ENCODE measurements around the gene IGLON5. TPM values are rescaled to one million over a fixed set of nuclear protein-coding genes. Genes with fewer than 3 reads are reported as not detected.
A peak's percentile ranks its signal among the peaks of the same experiment; 100 is the strongest.

The IGLON5 gene
- total RNA-seq, 1 donor: not detected

DNA sequence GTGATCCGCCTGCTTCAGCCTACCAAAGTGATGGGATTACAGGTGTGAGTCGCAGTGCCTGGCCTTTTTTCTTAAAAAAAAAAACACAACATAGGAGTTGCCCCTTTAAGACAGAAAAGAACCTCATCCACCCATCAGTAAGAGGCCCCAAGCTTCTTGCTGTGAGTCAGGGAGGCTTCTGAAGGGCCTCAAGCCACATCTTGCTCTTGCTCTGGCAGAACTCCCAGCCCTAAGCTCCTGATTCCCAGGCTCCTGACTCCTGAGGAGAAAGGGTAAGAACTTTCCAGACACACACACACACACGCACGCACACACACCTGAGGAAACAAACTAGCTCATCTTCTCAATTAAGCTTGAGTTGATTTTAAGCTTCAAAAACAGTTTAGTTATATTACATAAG lies 47.9 kb downstream of the IGLON5 start:
- DNase-seq (ENCODE audit: insufficient read length, low spot score, missing footprints): peak; percentile 95
- peaks cover 45% of the 10 kb centered on the region for H3K79me2 ChIP-seq (ENCODE audit: insufficient read depth, low read length)
- H4K20me1 ChIP-seq (ENCODE audit: insufficient read depth, low read length): peaks cover 10% of the 10 kb centered on the region
- no peak overlapping the region for H2AFZ ChIP-seq (ENCODE audit: low read length)
- H3K9me3 ChIP-seq (ENCODE audit: low read depth, low read length): no peaks in the 10 kb centered on the region
- TF ChIP-seq, protein P1, sequence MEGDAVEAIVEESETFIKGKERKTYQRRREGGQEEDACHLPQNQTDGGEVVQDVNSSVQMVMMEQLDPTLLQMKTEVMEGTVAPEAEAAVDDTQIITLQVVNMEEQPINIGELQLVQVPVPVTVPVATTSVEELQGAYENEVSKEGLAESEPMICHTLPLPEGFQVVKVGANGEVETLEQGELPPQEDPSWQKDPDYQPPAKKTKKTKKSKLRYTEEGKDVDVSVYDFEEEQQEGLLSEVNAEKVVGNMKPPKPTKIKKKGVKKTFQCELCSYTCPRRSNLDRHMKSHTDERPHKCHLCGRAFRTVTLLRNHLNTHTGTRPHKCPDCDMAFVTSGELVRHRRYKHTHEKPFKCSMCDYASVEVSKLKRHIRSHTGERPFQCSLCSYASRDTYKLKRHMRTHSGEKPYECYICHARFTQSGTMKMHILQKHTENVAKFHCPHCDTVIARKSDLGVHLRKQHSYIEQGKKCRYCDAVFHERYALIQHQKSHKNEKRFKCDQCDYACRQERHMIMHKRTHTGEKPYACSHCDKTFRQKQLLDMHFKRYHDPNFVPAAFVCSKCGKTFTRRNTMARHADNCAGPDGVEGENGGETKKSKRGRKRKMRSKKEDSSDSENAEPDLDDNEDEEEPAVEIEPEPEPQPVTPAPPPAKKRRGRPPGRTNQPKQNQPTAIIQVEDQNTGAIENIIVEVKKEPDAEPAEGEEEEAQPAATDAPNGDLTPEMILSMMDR (IDR thresholded peaks at IDR 0.05; ENCODE audit: extremely low read depth, low read depth, low read length): no peak
- no peak overlapping the region for H3K4me2 ChIP-seq (ENCODE audit: insufficient read depth, low read length)
- H3K27me3 ChIP-seq (ENCODE audit: insufficient read depth, low read length): no peaks in the 10 kb centered on the region
- peaks cover 29% of the 10 kb centered on the region for H3K4me1 ChIP-seq (ENCODE audit: insufficient read depth, low read length)
- no peaks in the 10 kb centered on the region for H3K36me3 ChIP-seq (ENCODE audit: insufficient read depth, low read length)
- H3K4me3 ChIP-seq (ENCODE audit: insufficient read depth, low read length): no peak overlapping the region
- H3K27ac ChIP-seq (ENCODE audit: low read depth, low read length): peak overlapping the region; percentile 60

DNA sequence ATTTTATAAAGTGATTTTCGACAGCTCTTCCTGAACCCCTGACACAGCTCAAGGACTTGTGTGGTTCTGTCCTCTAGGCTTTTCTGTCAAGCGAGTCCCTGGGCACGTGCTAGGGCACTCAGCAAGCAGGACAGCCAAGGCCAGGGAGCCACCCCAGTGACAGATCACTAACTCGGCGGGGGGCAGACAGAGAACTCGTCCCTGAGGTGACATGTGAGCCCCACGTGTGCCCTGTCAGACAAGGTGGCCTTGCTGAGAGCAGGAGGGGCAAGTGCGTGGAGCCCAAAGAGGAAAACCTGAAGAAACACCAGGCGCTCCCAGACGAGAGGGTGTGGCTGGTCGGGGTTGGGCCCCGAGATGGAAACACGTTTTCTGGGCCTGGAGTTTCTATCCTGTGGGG lies 49.8 kb downstream of the IGLON5 start:
- Histone ChIP-seq H3K36me3 (ENCODE audit: insufficient read depth, low read length) (no peaks in the 10 kb centered on the region), H2AFZ (ENCODE audit: low read length) (no peak overlapping the region), H4K20me1 (ENCODE audit: insufficient read depth, low read length) (peaks cover 5% of the 10 kb centered on the region), H3K4me3 (ENCODE audit: insufficient read depth, low read length) (no peak overlapping the region), H3K27me3 (ENCODE audit: insufficient read depth, low read length) (no peaks in the 10 kb centered on the region), H3K4me2 (ENCODE audit: insufficient read depth, low read length) (no peak overlapping the region), H3K4me1 (ENCODE audit: insufficient read depth, low read length) (peaks cover 45% of the 10 kb centered on the region), H3K9me3 (ENCODE audit: low read depth, low read length) (no peaks in the 10 kb centered on the region), H3K27ac (ENCODE audit: low read depth, low read length) (no peak overlapping the region), H3K79me2 (ENCODE audit: insufficient read depth, low read length) (peaks cover 53% of the 10 kb centered on the region)
- TF ChIP-seq, protein P1 (IDR thresholded peaks at IDR 0.05; ENCODE audit: extremely low read depth, low read depth, low read length): no peak
- DNase-seq (ENCODE audit: insufficient read length, low spot score, missing footprints): peak; percentile 47

DNA sequence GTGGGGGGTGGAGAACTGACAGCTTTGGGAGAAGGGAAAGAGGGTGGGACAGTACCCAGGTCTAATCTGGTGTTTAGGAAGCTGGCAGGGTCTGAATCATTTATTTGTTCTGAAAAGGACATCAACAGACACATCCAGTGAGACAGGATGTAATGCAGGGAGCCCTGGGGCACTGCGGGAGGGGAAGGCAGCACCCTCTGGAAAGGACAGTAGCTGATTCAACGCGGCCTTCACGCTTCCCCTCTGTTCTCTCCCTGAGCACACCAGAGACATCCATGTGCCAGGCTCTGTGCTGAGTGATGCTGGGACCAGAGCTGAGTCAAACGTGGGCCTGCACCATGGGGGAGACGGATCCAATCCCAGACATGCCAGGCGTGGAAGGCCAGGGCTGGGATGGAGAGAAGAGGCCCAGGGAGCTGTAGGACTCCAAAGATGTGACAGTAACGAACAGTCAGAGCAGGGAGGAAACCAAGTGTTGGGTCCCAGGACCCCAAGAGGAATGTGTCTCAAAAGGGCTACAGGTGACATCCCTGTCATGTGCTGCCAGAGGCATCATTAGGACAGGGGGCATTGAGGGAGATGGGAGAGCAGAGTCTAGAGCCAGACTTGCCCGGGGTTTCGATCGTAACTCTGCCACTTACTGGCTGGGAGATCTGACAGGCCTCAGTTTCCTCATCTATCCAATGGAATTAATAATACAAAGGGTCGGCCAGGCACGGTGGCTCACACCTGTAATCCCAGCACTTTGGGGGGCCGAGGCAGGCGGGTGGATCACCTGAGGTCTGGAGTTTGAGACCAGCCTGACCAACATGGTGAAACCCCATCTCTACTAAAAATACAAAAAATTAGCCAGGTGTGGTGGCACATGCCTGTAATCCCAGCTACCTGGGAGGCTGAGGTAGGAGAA lies 53.0 kb downstream of the IGLON5 start:
- peak overlapping the region; percentile 94 for H3K27ac ChIP-seq (ENCODE audit: low read depth, low read length)
- no peaks in the 10 kb centered on the region for H3K36me3 ChIP-seq (ENCODE audit: insufficient read depth, low read length)
- H3K27me3 ChIP-seq (ENCODE audit: insufficient read depth, low read length): no peaks in the 10 kb centered on the region
- peaks cover 47% of the 10 kb centered on the region for H3K4me1 ChIP-seq (ENCODE audit: insufficient read depth, low read length)
- no peak overlapping the region for H3K4me3 ChIP-seq (ENCODE audit: insufficient read depth, low read length)
- H3K4me2 ChIP-seq (ENCODE audit: insufficient read depth, low read length): peak overlapping the region; percentile 2
- DNase-seq (ENCODE audit: insufficient read length, low spot score, missing footprints): no peak
- TF ChIP-seq, protein P1 (IDR thresholded peaks at IDR 0.05; ENCODE audit: extremely low read depth, low read depth, low read length): no peak
- H2AFZ ChIP-seq (ENCODE audit: low read length): no peak overlapping the region
- H4K20me1 ChIP-seq (ENCODE audit: insufficient read depth, low read length): no peaks in the 10 kb centered on the region
- peaks cover 42% of the 10 kb centered on the region for H3K79me2 ChIP-seq (ENCODE audit: insufficient read depth, low read length)
- H3K9me3 ChIP-seq (ENCODE audit: low read depth, low read length): no peaks in the 10 kb centered on the region

DNA sequence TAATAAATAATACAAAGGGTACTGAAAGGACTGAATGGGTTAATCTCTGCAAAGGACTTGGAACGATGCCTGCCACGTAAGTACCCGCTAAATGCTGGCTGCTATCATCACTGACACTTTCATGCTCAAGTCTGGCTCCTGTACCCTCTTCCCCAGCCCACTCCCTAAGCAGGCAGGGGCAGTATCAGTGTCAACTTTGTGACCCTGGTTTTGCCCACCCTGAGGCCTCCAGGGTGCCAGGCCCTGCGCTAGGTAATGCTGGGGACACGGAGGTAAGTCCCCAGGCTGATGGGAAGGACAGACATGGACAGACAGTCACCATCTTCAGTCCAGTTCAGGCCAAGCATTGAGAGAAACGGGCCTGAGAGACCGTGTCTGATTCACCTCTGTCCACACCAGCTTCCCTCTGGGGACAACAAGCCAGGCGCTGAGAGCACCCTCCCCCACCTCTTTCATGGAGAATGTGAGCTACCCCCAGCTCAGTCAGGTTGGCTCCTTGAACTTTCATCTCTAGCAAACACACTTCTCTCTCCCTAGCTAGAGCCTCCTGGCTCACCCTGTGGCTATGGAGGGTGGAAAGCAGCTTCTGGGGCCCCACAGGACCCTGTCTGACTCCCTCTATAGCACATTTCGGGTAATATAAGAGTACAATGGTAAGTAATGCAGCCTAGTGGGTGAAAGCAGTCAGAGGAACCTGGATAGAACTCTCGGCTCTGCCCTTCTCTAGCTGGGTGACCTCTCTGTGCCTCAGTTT lies 53.9 kb downstream of the IGLON5 start:
- Histone ChIP-seq H4K20me1 (ENCODE audit: insufficient read depth, low read length) (no peaks in the 10 kb centered on the region), H3K9me3 (ENCODE audit: low read depth, low read length) (no peaks in the 10 kb centered on the region), H3K4me1 (ENCODE audit: insufficient read depth, low read length) (peaks cover 42% of the 10 kb centered on the region), H3K36me3 (ENCODE audit: insufficient read depth, low read length) (no peaks in the 10 kb centered on the region), H2AFZ (ENCODE audit: low read length) (peak overlapping the region; percentile 85), H3K27me3 (ENCODE audit: insufficient read depth, low read length) (no peaks in the 10 kb centered on the region), H3K4me2 (ENCODE audit: insufficient read depth, low read length) (peak overlapping the region; percentile 100), H3K27ac (ENCODE audit: low read depth, low read length) (peak overlapping the region; percentile 98), H3K4me3 (ENCODE audit: insufficient read depth, low read length) (peak overlapping the region; percentile 99), H3K79me2 (ENCODE audit: insufficient read depth, low read length) (peaks cover 42% of the 10 kb centered on the region)
- TF ChIP-seq, protein P1 (IDR thresholded peaks at IDR 0.05; ENCODE audit: extremely low read depth, low read depth, low read length): peak; percentile 14
- DNase-seq (ENCODE audit: insufficient read length, low spot score, missing footprints): peak; percentile 76

Data from osteoblast (primary cell).